HFF-Myc (cell line): ENCODE results near the gene SNX9.

ENCODE experiments used
- DNase-seq: peaks from one replicate; pipeline ENCODE4 v3.0.0-alpha.2; 2011; ENCODE audit warnings: low read depth; ENCODE audit errors: extremely low read depth
- H3K4me3 ChIP-seq: replicated peaks from 2 replicates; pipeline ENCODE4 v1.5.1; 2011; ENCODE audit warnings: low read depth, mild to moderate bottlenecking, control low read depth, low read length
- TF ChIP-seq, protein P1 (sequence below): IDR thresholded peaks from 2 replicates; pipeline ENCODE4 v1.5.1; 2012; ENCODE audit warnings: mild to moderate bottlenecking, low read depth, low read length, control low read depth; ENCODE audit errors: missing control alignments

The SNX9 gene

DNA sequence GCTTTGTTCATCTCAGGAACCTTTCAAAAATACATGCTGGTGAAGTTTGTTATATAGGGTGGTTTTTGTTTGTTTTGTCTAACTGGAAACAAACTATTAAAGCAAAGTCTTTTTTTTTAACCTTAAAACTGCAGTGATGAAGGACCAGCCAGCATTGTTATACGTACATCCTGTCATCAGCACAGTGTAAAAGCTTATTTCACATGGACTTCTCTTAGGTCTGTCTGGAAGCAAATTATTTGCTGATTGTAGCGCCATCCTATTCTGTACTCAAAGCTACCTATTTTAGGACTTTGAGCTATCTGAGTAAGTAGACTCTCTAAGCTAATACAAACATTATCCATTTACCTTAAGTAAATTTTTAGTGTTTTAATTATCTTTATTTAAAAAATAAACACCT, 61.7 kb downstream of the SNX9 start:
- H3K4me3 ChIP-seq: no peak overlapping the region
- TF ChIP-seq, protein P1, sequence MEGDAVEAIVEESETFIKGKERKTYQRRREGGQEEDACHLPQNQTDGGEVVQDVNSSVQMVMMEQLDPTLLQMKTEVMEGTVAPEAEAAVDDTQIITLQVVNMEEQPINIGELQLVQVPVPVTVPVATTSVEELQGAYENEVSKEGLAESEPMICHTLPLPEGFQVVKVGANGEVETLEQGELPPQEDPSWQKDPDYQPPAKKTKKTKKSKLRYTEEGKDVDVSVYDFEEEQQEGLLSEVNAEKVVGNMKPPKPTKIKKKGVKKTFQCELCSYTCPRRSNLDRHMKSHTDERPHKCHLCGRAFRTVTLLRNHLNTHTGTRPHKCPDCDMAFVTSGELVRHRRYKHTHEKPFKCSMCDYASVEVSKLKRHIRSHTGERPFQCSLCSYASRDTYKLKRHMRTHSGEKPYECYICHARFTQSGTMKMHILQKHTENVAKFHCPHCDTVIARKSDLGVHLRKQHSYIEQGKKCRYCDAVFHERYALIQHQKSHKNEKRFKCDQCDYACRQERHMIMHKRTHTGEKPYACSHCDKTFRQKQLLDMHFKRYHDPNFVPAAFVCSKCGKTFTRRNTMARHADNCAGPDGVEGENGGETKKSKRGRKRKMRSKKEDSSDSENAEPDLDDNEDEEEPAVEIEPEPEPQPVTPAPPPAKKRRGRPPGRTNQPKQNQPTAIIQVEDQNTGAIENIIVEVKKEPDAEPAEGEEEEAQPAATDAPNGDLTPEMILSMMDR: no peak
- DNase-seq: no peak

DNA sequence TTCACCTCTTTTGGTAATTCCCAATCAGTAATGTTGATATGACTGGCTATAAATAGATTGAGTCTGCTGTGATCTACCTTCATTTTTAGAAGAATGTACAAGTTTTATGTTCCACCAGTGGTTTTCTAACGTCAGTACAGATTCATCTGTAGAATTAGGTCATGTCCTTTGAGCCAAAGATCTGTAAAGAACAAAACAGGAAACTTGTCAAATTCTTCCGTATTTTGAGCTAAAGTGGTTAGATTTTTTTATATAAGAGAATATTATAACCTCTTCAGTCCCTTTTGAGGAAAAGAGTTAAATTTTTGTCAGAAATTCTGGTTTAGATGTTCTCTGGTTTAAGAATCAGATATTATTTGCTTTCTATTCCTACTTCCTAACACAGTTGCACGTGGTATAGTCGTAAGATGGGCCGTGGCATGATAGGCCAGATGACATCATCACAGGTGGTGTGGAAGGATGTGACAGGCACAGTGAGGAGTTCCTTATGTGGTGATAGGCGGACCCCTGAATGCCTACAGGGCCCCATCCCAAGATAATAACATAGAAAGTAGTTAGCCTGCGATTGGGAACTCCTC, 62.3 kb downstream of the SNX9 start:
- DNase-seq: no peak
- TF ChIP-seq, protein P1: no peak
- H3K4me3 ChIP-seq: no peak overlapping the region

DNA sequence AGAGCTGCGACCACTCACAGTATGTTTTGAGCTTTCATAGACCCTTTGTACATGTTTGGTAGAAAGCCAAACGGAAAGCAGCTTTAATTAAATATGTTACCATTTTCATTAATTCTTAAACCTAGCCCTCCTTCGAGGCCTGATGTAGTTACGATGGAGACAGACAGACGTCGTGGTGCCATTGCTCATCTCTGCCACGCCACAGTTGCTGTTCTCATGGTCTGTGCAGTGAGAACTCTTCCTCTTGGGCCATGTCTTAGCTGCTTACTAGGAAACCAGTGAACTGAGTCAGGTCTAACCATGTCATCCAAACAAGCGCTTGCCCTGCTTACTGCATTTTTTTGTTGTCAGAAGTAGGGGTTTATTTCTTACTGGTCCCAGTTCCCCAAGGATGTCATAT, 62.8 kb downstream of the SNX9 start:
- TF ChIP-seq, protein P1: no peak
- DNase-seq: no peak
- no peak overlapping the region for H3K4me3 ChIP-seq

DNA sequence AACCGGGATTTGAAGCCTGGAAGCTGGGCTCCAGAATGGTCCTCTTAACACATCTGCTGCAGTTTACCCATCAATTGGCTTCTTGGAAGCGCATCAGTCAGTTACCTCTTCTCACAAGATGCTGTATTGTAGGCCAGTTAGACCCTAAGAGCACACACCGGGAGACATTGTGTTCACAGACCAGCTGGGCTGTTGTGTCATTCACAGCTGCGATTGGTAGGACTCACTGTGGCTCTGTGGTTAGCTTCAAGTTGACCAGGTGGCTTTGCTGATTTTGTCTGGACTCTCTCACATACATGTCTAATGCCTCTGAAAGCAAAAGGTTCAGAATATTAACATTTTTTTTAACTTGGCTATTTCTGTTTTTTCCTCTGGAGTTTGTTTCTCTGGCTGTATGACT, 64.8 kb downstream of the SNX9 start:
- H3K4me3 ChIP-seq: no peak overlapping the region
- TF ChIP-seq, protein P1: no peak
- DNase-seq: no peak

DNA sequence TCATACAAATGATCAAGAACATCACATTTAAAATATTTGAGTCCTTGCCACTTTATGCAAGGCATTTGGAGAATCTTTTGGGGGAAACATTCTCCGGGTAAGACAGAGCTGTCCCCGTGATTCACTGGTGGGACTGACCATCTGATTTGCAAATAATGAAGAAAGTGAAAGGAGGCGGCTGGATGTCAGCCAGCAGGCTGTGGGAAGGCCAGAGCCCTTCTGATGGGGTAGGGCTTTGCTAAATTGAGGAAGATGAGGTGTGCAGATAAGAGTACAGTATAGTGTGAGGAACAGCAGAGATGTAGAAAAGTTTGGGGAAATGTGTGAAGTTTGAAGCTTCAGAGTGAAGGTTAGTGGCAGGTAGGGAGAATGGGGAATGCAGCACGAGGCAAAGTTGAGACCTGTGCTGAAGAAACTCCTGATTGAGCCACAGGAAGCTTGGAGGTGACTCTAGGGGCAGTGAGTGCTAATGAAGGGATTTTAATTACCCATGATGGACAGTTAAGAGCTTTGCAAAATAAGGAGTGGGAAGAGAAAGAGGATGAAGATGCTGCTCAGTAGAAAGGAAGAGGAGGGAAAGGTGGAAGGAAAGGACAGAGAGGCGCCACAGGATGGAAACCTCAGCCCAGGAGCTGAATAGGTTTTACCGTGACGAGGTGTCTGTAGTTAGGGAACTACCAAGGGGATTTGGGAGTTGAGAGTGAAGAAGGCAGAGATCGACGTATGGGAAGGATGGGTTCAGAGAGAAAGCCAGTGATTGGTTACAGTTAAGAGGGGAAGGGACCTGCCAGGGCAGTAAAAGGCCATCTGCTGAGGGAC, 68.7 kb downstream of the SNX9 start:
- DNase-seq: no peak
- TF ChIP-seq, protein P1: no peak
- H3K4me3 ChIP-seq: no peak overlapping the region

DNA sequence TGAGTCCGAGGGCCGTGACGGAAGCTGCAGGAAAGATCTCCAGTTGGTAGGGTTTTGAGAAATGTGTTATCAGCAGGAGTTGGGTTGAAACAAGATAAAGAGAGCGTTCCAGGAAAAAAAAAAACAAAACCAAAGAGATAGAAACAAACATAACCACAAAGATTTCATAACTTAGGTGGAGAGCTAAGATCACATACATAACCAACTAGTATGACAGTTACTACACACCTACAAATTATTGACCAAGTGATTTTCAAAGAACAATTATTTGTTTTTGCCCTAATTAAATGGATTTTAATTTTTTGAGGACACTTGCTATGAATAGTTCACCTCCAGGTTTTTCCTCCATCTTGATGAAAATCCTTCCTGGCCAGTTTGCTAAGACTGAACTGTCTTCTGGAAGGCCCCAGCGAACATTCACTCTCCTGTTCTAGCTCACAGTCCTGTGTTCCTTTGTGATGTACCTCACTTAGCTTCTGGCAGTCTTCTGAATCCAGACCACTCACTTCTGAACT, 69.4 kb downstream of the SNX9 start:
- H3K4me3 ChIP-seq: no peak overlapping the region
- DNase-seq: no peak
- TF ChIP-seq, protein P1: no peak

DNA sequence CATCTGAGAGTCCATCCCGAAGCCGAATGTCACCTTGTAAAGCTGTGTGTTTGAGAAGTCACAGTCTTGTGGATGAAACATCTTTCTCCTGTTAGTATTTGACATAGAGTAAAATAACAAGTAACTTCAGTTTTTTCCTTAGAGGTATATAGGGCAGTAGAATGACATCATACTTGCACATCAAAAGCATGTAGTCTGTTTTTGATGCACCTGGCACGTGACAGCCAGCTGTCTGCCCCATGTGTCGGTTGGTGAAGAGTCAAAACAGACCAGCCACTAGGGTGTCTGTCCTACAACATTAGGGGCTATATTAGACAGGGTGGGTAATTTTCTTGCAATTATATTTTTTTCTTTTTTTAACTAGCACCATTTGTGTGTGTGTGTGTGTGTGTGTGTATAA, 70.2 kb downstream of the SNX9 start:
- DNase-seq: no peak
- TF ChIP-seq, protein P1: no peak
- H3K4me3 ChIP-seq: no peak overlapping the region
